Spleen (tissue), 7 donors: ENCODE measurements around the gene IL17B.

ENCODE experiments used
- CTCF ChIP-seq, 11 experiments: fragments of 200-600 bp in 7 of 11; fragments of 450-650 bp in 4 of 11; sonication (generic) in 4 of 11; IDR thresholded peaks in 8 of 11; conservative IDR thresholded peaks in 3 of 11; 1 replicate in 7 of 11; 2 replicates in 4 of 11; pipeline versions ENCODE4 v1.4.0 to v1.8.0; 2016 to 2021; ENCODE audit warnings: antibody characterized with exemption in 11 of 11, inconsistent platforms in 4 of 11, mild to moderate bottlenecking in 1 of 11
- POLR2AphosphoS5 ChIP-seq, 3 donors: sonication (generic); formaldehyde crosslinking; IDR thresholded peaks; one replicate each; pipeline ENCODE4 v1.5.1; 2017; ENCODE audit warnings: antibody characterized with exemption in 3 of 3
- donor health status: DM: no; HTN: no; CAD: no; lungs with moderate emphysema.
- donor health status: DM: no; HTN: no; CAD: no.
- donor health status: DM: no; HTN: no; CAD: no.

DNA sequence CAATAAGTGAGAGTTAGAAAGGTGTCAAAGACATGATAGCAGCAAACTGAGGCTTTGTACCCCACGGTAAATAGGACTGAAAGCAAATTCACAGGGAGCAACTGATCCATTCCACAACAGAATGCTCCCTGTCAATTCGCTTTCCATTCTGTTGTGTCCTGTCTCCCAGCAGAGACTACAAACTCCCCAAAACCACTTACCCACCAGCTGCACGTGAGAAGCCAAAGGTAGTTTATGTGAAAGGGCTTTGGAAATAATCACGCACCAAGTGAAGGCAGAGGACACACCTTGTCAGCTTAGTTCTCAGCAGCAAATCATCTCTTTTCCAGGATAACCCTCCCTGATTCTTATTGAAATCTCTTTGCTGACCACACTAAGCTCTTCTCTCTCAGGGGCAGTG lies 46.6 kb upstream of the IL17B start:
- no peak for TF ChIP-seq CTCF (IDR thresholded peaks at IDR 0.05 in 8 of 11, conservative IDR thresholded peaks at IDR 0.05 in 3 of 11)
- peak in 1 of 3 donors; percentile 25 for TF ChIP-seq POLR2AphosphoS5 (IDR thresholded peaks at IDR 0.05)
